Adrenal gland (tissue), 12 donors: ENCODE data around the gene GALNT10. TPM values are rescaled to one million over a fixed set of nuclear protein-coding genes. Genes with fewer than 3 reads are reported as not detected.
A peak's percentile ranks its signal among the peaks of the same experiment; 100 is the strongest.

Experiments
- DNase-seq, 7 donors: peaks; one replicate each; pipeline ENCODE4 v3.0.0-alpha.2; 2019 to 2020
- H3K27ac ChIP-seq, 5 donors: fragments of 200-600 bp; sonication (generic) in 4 of 5; 1 replicate in 3 of 5; 2 replicates in 2 of 5; pipeline versions ENCODE4 v1.5.1 to v1.8.0; 2016 to 2020; ENCODE audit warnings: mild to moderate bottlenecking in 1 of 5
- H3K27me3 ChIP-seq: fragments of 200-600 bp; 2 replicates; pipeline ENCODE4 v1.8.0; 2021
- H3K36me3 ChIP-seq, 2 donors: fragments of 200-600 bp; replicated peaks in 1 of 2; 1 replicate in 1 of 2; 2 replicates in 1 of 2; pipeline versions ENCODE4 v1.5.1 to v1.8.0; 2018 to 2022
- H3K4me1 ChIP-seq, 2 donors: fragments of 200-600 bp; replicated peaks in 1 of 2; 1 replicate in 1 of 2; 2 replicates in 1 of 2; pipeline versions ENCODE4 v1.5.1 to v1.8.0; 2018 to 2021
- H3K4me3 ChIP-seq, 4 donors: fragments of 200-600 bp; sonication (generic) in 3 of 4; one replicate each; pipeline ENCODE4 v1.5.1; 2016 to 2018
- H3K9me3 ChIP-seq, 3 donors: fragments of 200-600 bp; sonication (generic) in 1 of 3; replicated peaks in 1 of 3; 1 replicate in 2 of 3; 2 replicates in 1 of 3; pipeline versions ENCODE4 v1.5.1 to v1.8.0; 2016 to 2021
- CTCF ChIP-seq, 6 experiments: fragments of 450-650 bp in 4 of 6; fragments of 200-600 bp in 2 of 6; sonication (generic) in 1 of 6; IDR thresholded peaks; 1 replicate in 5 of 6; 2 replicates in 1 of 6; pipeline versions ENCODE4 v1.5.1 to v1.8.0; 2016 to 2021; ENCODE audit warnings: antibody characterized with exemption in 6 of 6, mild to moderate bottlenecking in 2 of 6, moderate library complexity in 1 of 6
- POLR2A ChIP-seq, 2 donors: fragments of 450-650 bp; IDR thresholded peaks; one replicate each; pipeline ENCODE4 v1.6.1; 2017; ENCODE audit warnings: antibody characterized with exemption in 2 of 2, mild to moderate bottlenecking in 2 of 2, moderate library complexity in 1 of 2
- WGBS, 4 donors: extraction: QIAGEN DNeasy Blood & Tissue Kit in 2 of 4; methylation state at CpG; one replicate each; pipeline versions ENCODE4 v1.1.5 to v1.1.7; 2013 to 2017; 5-methylcytosine and 5-hydroxymethylcytosine counted together
- intact Hi-C, 2 donors: fragments of 100-400 bp; cut with DNase I; formaldehyde crosslinking; loops; one replicate each; pipeline versions ENCODE4 v1.14.1 to v1.15.0; 2022 to 2023
- polyA plus RNA-seq, 3 donors: library from polyadenylated mRNA; stranded (reverse); fragments of 200-250 nt in 2 of 3; fragments of 350-450 nt in 1 of 3; fragmentation: Illumina TruSeq in 1 of 3; extraction: RNeasy Lipid Tissue Mini Kit (QIAGEN cat#74804) in 1 of 3; gene quantifications; one replicate each; pipeline ENCODE4 v1.2.3, GENCODE V29; 2013 to 2014
- total RNA-seq, 9 donors: library from RNA; depleted of rRNA in 4 of 9; stranded (reverse); fragments of >200 nt in 4 of 9; fragments of 120-200 nt in 1 of 9; fragmentation: NEBNext Ultra II Directional in 1 of 9; extraction: Animal tissue kit (Norgen Biotek cat#: 25700) in 1 of 9; gene quantifications; one replicate each; pipeline versions ENCODE4 v1.1.0 to v1.2.4, GENCODE V29; 2013 to 2023
- donor health status: healthy with polysubstance abuse.
- donor health status: Bipolar disorder and iron deficiency.
- donor health status: DM: yes; HTN: yes; CAD: no.
- donor health status: DM: no; HTN: no; CAD: no.
- donor health status: DM: no; HTN: no; CAD: no.
- donor health status: DM: yes; HTN: yes; CAD: no.

GALNT10 gene
- total and polyA plus RNA-seq, 12 donors: 5.6 to 74.1 (median 43.4) TPM

GRCh38 chr5:154287136-154287535 is 96.6 kb downstream of the GALNT10 start:
- H3K36me3 ChIP-seq: no peaks in the 10 kb centered on the region
- DNase-seq: peak in 5 of 7 donors; percentile 22 to 42 (median 33)
- intact Hi-C loops: no loop called here
- WGBS, 4 donors: 62 to 71% (median 65%) methylated on average over 5 of the region's 5 CpGs
- no peaks in the 10 kb centered on the region for H3K27me3 ChIP-seq
- H3K9me3 ChIP-seq: no peaks in the 10 kb centered on the region
- peaks cover 0 to 25% of the 10 kb centered on the region in 2 donors for H3K4me1 ChIP-seq
- TF ChIP-seq CTCF (IDR thresholded peaks at IDR 0.05) (no peak), POLR2A (IDR thresholded peaks at IDR 0.05) (no peak)
- H3K27ac ChIP-seq: peak overlapping the region in 2 of 5 donors; percentile 31 to 61
- no peak overlapping the region for H3K4me3 ChIP-seq

DNA sequence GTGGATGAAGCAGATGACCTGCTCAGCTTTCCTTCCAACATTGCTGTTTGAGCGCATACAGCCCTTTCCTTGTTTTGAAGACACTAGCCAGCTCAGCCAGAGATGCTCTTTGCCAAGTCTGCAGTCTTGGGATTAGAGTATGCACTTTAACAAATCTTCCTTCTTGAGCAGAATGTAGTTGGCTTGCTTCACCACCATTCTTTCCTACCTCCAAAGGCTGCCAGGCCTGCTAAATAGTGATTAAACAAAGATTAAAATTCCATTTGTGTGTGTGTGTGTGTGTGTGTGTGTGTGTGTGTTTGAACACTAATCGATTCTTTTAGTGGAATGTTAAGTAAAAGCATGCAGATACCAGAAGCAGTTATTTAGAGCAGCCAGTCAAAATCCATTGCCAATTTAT is 97.6 kb downstream of the GALNT10 start:
- intact Hi-C loops: no loop called here
- peak overlapping the region in 1 of 5 donors; percentile 61 for H3K27ac ChIP-seq
- H3K27me3 ChIP-seq: no peaks in the 10 kb centered on the region
- H3K4me3 ChIP-seq: no peak overlapping the region
- 63 to 91% (median 74%) methylated on average over 2 of the region's 2 CpGs for WGBS, 4 donors
- no peaks in the 10 kb centered on the region for H3K36me3 ChIP-seq
- no peaks in the 10 kb centered on the region for H3K9me3 ChIP-seq
- no peak for TF ChIP-seq CTCF (IDR thresholded peaks at IDR 0.05)
- TF ChIP-seq POLR2A (IDR thresholded peaks at IDR 0.05): no peak
- H3K4me1 ChIP-seq: peaks cover 0 to 25% of the 10 kb centered on the region in 2 donors
- peak in 1 of 7 donors; percentile 17 for DNase-seq

GRCh38 chr5:154291917-154292316 is 101.4 kb downstream of the GALNT10 start:
- no peak overlapping the region for H3K4me3 ChIP-seq
- H3K9me3 ChIP-seq: no peaks in the 10 kb centered on the region
- H3K27me3 ChIP-seq: no peaks in the 10 kb centered on the region
- TF ChIP-seq CTCF (IDR thresholded peaks at IDR 0.05) (no peak), POLR2A (IDR thresholded peaks at IDR 0.05) (no peak)
- peaks cover 0 to 14% of the 10 kb centered on the region in 2 donors for H3K4me1 ChIP-seq
- intact Hi-C loops: no loop called here
- H3K27ac ChIP-seq: no peak overlapping the region
- H3K36me3 ChIP-seq: peaks cover 0 to 11% of the 10 kb centered on the region in 2 donors
- no peak for DNase-seq
- 94 to 96% (median 96%) methylated on average over 4 to 5 of the region's 5 CpGs for WGBS, 4 donors

- intact Hi-C loops: no loop called here
Observed at GRCh38 chr5:154293219-154293618, 102.7 kb downstream of the GALNT10 start.

More at GRCh38 chr5:154293219-154293618, 102.7 kb downstream of the GALNT10 start:
- Histone ChIP-seq H3K27me3 (no peaks in the 10 kb centered on the region), H3K9me3 (no peaks in the 10 kb centered on the region), H3K36me3 (peaks cover 0 to 11% of the 10 kb centered on the region in 2 donors), H3K27ac (no peak overlapping the region), H3K4me1 (peaks cover 0 to 6% of the 10 kb centered on the region in 2 donors), H3K4me3 (no peak overlapping the region)
- TF ChIP-seq CTCF (IDR thresholded peaks at IDR 0.05) (no peak), POLR2A (IDR thresholded peaks at IDR 0.05) (no peak)
- WGBS, 4 donors: 91 to 100% (median 95%) methylated on average over 1 of the region's 1 CpG
- DNase-seq: no peak
